HG02642 (cell line): ENCODE data around the gene ARHGAP10.

Experiments
- ATAC-seq: cut with Tn5 transposase; IDR thresholded peaks from one replicate; pipeline ENCODE4 v1.9.1; 2021; ENCODE audit warnings: mild to moderate bottlenecking; ENCODE audit not compliant: unreplicated experiment, poor library complexity

Gene ARHGAP10

GRCh38 chr4:147731580-147732517, at the start of gene ARHGAP10:
Gene ARHGAP10, plus strand, starts transcription at chr4:147732088. Its CDS starts 214 bp downstream, at chr4:147732302.
- ATAC-seq: peak; percentile 72

GRCh38 chr4:147682755-147683154, 49.1 kb upstream of the ARHGAP10 start:
- no peak for ATAC-seq

- ATAC-seq: no peak
Observed at GRCh38 chr4:147683188-147683591, 48.7 kb upstream of the ARHGAP10 start.

- peak; percentile 99 for ATAC-seq
Observed at GRCh38 chr4:147683717-147684700, 47.9 kb upstream of the ARHGAP10 start, which contains the start of gene PRMT9. Gene PRMT9, minus strand, starts transcription at chr4:147684163. Its CDS starts 176 bp downstream, at chr4:147683987.

GRCh38 chr4:147689067-147689466, 42.8 kb upstream of the ARHGAP10 start:
- ATAC-seq: no peak

- ATAC-seq: no peak
Observed at GRCh38 chr4:147691820-147692219, 40.1 kb upstream of the ARHGAP10 start.

- no peak for ATAC-seq
Observed at GRCh38 chr4:147693218-147693617, 38.7 kb upstream of the ARHGAP10 start.

GRCh38 chr4:147696866-147697265, 35.0 kb upstream of the ARHGAP10 start:
- ATAC-seq: no peak

- ATAC-seq: no peak
Observed at GRCh38 chr4:147704846-147705245, 27.0 kb upstream of the ARHGAP10 start.

GRCh38 chr4:147707892-147708672, 23.8 kb upstream of the ARHGAP10 start:
- peak; percentile 78 for ATAC-seq

- no peak for ATAC-seq
Observed at GRCh38 chr4:147709999-147710398, 21.9 kb upstream of the ARHGAP10 start.

GRCh38 chr4:147714575-147715401, 17.1 kb upstream of the ARHGAP10 start:
- ATAC-seq: no peak

- peak; percentile 82 for ATAC-seq
Observed at GRCh38 chr4:147717878-147718277, 14.0 kb upstream of the ARHGAP10 start.

GRCh38 chr4:147723326-147723725, 8.6 kb upstream of the ARHGAP10 start:
- no peak for ATAC-seq

GRCh38 chr4:147724468-147725201, 7.3 kb upstream of the ARHGAP10 start:
- ATAC-seq: no peak

GRCh38 chr4:147725673-147726072, 6.2 kb upstream of the ARHGAP10 start:
- no peak for ATAC-seq

GRCh38 chr4:147727476-147728028, 4.3 kb upstream of the ARHGAP10 start:
- no peak for ATAC-seq

- no peak for ATAC-seq
Observed at GRCh38 chr4:147730333-147730732, 1.6 kb upstream of the ARHGAP10 start.
